Common myeloid progenitor, CD34-positive (primary cell): ENCODE measurements around the gene PRCD.

Experiments
- CTCF ChIA-PET: fragments of 350-600 bp; sonication (Branson Sonifier 250); formaldehyde crosslinking; loops from one replicate; lab custom pipeline; 2021; ENCODE audit warnings: antibody characterized with exemption; lab: Charles Lee
- POLR2A ChIA-PET: fragments of 350-600 bp; sonication (Branson Sonifier 250); formaldehyde crosslinking; loops from one replicate; lab custom pipeline; 2021; ENCODE audit warnings: antibody characterized with exemption; lab: Charles Lee
- DNase-seq, 3 donors: peaks; one replicate each; pipeline versions ENCODE4 v3.0.0 to v3.0.0-alpha.2; 2013
- H3K27ac ChIP-seq, 2 experiments: 1 replicate in 1 of 2; 2 replicates in 1 of 2; pipeline ENCODE4 v1.7.0; 2013; ENCODE audit warnings: inconsistent platforms in 2 of 2, low read length in 2 of 2, mild to moderate bottlenecking in 2 of 2, low read depth in 1 of 2, moderate library complexity in 1 of 2; ENCODE audit not compliant: severe bottlenecking in 2 of 2, insufficient read depth in 1 of 2, poor library complexity in 1 of 2
- H3K27me3 ChIP-seq, 5 experiments: replicated peaks in 2 of 5; 1 replicate in 3 of 5; 2 replicates in 2 of 5; pipeline versions ENCODE4 v1.6.1 to v1.7.0; 2013; ENCODE audit warnings: low read length in 4 of 5, mild to moderate bottlenecking in 2 of 5, moderate library complexity in 2 of 5, inconsistent platforms in 1 of 5; ENCODE audit not compliant: insufficient read depth in 5 of 5, control insufficient read depth in 4 of 5
- H3K36me3 ChIP-seq, 4 experiments: 1 replicate in 2 of 4; 2 replicates in 2 of 4; pipeline versions ENCODE4 v1.6.1 to v1.7.0; 2013; ENCODE audit warnings: low read length in 3 of 4, control low read depth in 1 of 4, mild to moderate bottlenecking in 1 of 4; ENCODE audit not compliant: control insufficient read depth in 4 of 4, insufficient read depth in 4 of 4
- H3K4me1 ChIP-seq, 4 experiments: 1 replicate in 3 of 4; 2 replicates in 1 of 4; pipeline versions ENCODE4 v1.6.1 to v1.7.1; 2013; ENCODE audit warnings: low read length in 3 of 4, mild to moderate bottlenecking in 3 of 4, control low read depth in 1 of 4, inconsistent platforms in 1 of 4, moderate library complexity in 1 of 4; ENCODE audit not compliant: control insufficient read depth in 4 of 4, insufficient read depth in 4 of 4; ENCODE audit errors: control extremely low read depth in 1 of 4
- H3K4me3 ChIP-seq, 7 experiments: 1 replicate in 4 of 7; 2 replicates in 3 of 7; pipeline versions ENCODE4 v1.5.1 to v1.7.0; 2013; ENCODE audit warnings: mild to moderate bottlenecking in 7 of 7, low read length in 6 of 7, moderate library complexity in 6 of 7, inconsistent platforms in 2 of 7, low read depth in 2 of 7, control low read depth in 1 of 7; ENCODE audit not compliant: insufficient read depth in 4 of 7, control insufficient read depth in 1 of 7; ENCODE audit errors: extremely low read depth in 1 of 7
- H3K9me3 ChIP-seq, 5 experiments: 1 replicate in 4 of 5; 2 replicates in 1 of 5; pipeline versions ENCODE4 v1.6.1 to v1.7.1; 2013; ENCODE audit warnings: low read length in 4 of 5, mild to moderate bottlenecking in 2 of 5, inconsistent platforms in 1 of 5, low read depth in 1 of 5, moderate library complexity in 1 of 5; ENCODE audit not compliant: control insufficient read depth in 4 of 5, insufficient read depth in 2 of 5; ENCODE audit errors: control extremely low read depth in 1 of 5
- WGBS: methylation state at CpG from one replicate; pipeline ENCODE4 v1.1.5; 2013; ENCODE audit not compliant: insufficient coverage; 5-methylcytosine and 5-hydroxymethylcytosine counted together

PRCD gene

GRCh38 chr17:76548378-76549214 lies 8.8 kb downstream of the PRCD start:
- DNase-seq, result no peak
- H3K27ac ChIP-seq, result no peak overlapping the region
- WGBS, result 91% methylated on average over 7 of the region's 9 CpGs
- no peaks in the 10 kb centered on the region for H3K27me3 ChIP-seq
- ChIA-PET POLR2A (no interaction called here), CTCF (interaction anchor here (0.8 to 6.4 kb wide), 7 partner anchors 8 to 76 kb away, joined by 3 to 63 read pairs (median 4); partner anchors contain the start of gene PRCD)
- no peaks in the 10 kb centered on the region for H3K36me3 ChIP-seq
- H3K4me1 ChIP-seq, result peaks cover 17 to 77% (median 73%) of the 10 kb centered on the region in 4 experiments
- no peak overlapping the region for H3K4me3 ChIP-seq
- H3K9me3 ChIP-seq, result no peaks in the 10 kb centered on the region

DNA sequence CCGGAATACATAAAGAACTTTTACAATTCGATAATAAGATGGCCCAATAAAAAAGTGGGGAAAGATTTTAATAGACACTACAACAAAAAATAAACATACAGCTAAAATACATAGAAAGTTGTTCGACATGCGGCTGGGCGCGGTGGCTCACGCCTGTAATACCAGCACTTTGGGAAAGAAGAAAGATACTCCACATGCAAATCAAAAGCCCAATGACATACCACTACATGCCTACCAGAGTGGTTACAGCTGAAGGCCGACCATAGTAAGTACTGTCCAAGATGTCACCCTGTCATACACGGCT lies 9.3 kb downstream of the PRCD start:
- DNase-seq, result no peak
- Histone ChIP-seq H3K4me1 (peaks cover 17 to 77% (median 73%) of the 10 kb centered on the region in 4 experiments), H3K27me3 (no peaks in the 10 kb centered on the region), H3K9me3 (no peaks in the 10 kb centered on the region), H3K27ac (no peak overlapping the region), H3K4me3 (no peak overlapping the region), H3K36me3 (no peaks in the 10 kb centered on the region)
- ChIA-PET POLR2A (no interaction called here), CTCF (interaction anchor here (1.0 to 6.4 kb wide), 6 partner anchors 9 to 75 kb away, joined by 3 to 63 read pairs (median 4); partner anchors contain the start of gene PRCD)
- WGBS, result 92% methylated on average over 2 of the region's 9 CpGs

GRCh38 chr17:76549539-76549938 lies 9.7 kb downstream of the PRCD start:
- H3K27me3 ChIP-seq, result no peaks in the 10 kb centered on the region

DNA sequence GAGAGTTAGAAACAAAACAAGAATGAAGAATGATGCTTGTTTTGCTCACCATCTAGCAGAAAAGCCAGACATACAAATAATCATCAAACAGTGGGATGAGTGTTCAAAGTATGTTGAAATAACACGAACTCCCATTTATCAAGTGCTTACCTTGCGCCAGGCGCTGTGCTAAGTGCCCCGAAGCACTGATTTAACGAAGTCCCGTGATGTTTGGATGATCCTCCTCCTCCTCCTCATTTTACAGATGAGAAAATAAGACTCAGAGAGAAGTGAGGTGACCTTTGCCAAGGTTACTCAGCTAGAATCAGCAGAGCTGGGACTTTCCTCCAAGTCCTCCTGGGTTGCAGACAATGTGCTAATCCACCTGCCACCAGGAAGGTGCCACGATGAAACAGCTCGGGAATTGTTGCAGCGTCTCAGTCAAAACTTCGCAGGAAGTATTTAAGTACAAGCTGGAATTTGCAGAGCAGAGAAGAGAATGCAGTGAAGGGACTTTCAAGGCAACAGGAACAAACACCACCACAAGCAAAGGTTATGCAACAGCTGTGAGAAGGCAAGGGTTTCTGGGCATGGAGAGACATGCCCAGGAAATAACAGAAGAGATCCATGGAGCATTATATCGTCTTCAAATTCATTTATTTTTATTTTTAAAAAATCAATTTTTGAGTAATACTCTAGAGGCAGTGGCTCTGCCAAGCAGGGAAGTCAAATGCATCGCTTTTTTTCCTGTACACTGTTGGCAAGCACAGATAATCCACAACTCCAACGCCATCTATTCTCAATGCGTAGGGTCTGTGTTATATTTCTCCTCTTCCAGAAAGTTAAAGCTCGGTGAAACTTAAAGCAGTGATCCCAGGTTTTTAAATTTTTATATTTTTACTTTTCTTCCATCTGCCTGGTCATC lies 11.1 kb downstream of the PRCD start:
- CTCF ChIA-PET, result interaction anchor here (1.0 to 6.4 kb wide), 11 partner anchors 9 to 84 kb away, joined by 3 to 63 read pairs (median 3); partner anchors contain the start of genes AANAT and PRCD
- peak in 2 of 3 donors; percentile 60 to 61 for DNase-seq
- H3K4me1 ChIP-seq, result peaks cover 17 to 67% (median 61%) of the 10 kb centered on the region in 4 experiments
- no peaks in the 10 kb centered on the region for H3K36me3 ChIP-seq
- no peaks in the 10 kb centered on the region for H3K27me3 ChIP-seq
- no peak overlapping the region for H3K27ac ChIP-seq
- POLR2A ChIA-PET, result interaction anchor here (0.7 to 0.9 kb wide), 2 partner anchors 10 to 73 kb away, joined by 3 to 4 read pairs; no protein-coding TSS in a partner anchor
- no peaks in the 10 kb centered on the region for H3K9me3 ChIP-seq
- H3K4me3 ChIP-seq, result peak overlapping the region in 1 of 7 experiments; percentile 2
- WGBS, result 92% methylated on average over 10 of the region's 15 CpGs

More at GRCh38 chr17:76549539-76549938, 9.7 kb downstream of the PRCD start:
- ChIA-PET CTCF (interaction anchor here (1.0 to 6.4 kb wide), 7 partner anchors 8 to 82 kb away, joined by 3 to 63 read pairs (median 4); partner anchors contain the start of genes AANAT and PRCD), POLR2A (no interaction called here)
- no peaks in the 10 kb centered on the region for H3K9me3 ChIP-seq
- no peak overlapping the region for H3K4me3 ChIP-seq
- no peak for DNase-seq
- 100% methylated on average over 5 of the region's 7 CpGs for WGBS
- peaks cover 17 to 77% (median 72%) of the 10 kb centered on the region in 4 experiments for H3K4me1 ChIP-seq
- H3K36me3 ChIP-seq, result no peaks in the 10 kb centered on the region
- H3K27ac ChIP-seq, result no peak overlapping the region

GRCh38 chr17:76551685-76552084 lies 11.8 kb downstream of the PRCD start:
- Histone ChIP-seq H3K4me3 (no peak overlapping the region), H3K9me3 (no peaks in the 10 kb centered on the region), H3K27ac (no peak overlapping the region), H3K4me1 (peaks cover 17 to 63% (median 57%) of the 10 kb centered on the region in 4 experiments), H3K36me3 (no peaks in the 10 kb centered on the region), H3K27me3 (no peaks in the 10 kb centered on the region)
- 100% methylated on average over 1 of the region's 4 CpGs for WGBS
- CTCF ChIA-PET, result interaction anchor here (1.0 to 6.4 kb wide), 10 partner anchors 8 to 84 kb away, joined by 3 to 63 read pairs (median 3); partner anchors contain the start of genes AANAT and PRCD
- POLR2A ChIA-PET, result interaction anchor here (0.9 kb wide), 1 partner anchor 11 kb away, joined by 4 read pairs; no protein-coding TSS in a partner anchor
- no peak for DNase-seq

DNA sequence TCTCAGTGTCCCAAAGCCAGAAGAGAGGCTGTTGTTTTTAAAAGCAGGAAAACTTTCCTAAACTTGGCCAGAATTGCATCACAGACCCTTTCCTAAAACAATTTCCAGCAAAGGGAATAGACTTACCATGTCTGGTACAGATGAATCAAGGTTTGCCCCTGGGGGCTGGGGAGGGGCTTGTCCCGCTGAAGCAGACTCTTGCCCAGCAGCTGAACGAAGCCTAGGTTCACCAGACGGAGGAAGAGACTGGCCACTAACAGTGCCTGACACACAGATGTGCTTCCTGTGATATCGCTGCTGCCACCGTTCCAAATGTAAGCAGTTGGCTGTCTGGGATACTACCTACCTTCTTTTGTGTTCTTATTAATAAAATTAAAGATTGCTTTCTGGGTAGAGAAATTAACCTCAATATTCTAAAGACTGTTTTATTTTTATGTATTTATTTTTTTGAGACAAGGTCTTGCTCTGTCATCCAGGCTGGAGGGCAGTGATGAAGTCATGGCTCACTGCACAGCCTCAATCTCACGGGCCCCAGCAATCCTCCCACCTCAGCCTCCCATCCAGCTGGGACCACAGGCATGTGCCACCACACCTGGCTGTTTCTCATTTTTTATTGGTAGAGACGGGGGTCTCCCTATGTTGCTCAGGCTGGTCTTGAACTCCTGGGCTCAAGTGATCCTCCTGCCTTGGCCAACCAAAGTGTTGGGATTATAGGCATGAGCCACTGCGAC lies 13.5 kb downstream of the PRCD start:
- Histone ChIP-seq H3K4me1 (peaks cover 14 to 60% (median 52%) of the 10 kb centered on the region in 4 experiments), H3K9me3 (no peaks in the 10 kb centered on the region), H3K36me3 (no peaks in the 10 kb centered on the region), H3K4me3 (peak overlapping the region in 2 of 7 experiments; percentile 3 to 23), H3K27ac (peak overlapping the region in 1 of 2 experiments; percentile 54), H3K27me3 (no peaks in the 10 kb centered on the region)
- WGBS, result 64% methylated on average over 4 of the region's 8 CpGs
- ChIA-PET CTCF (interaction anchor here (1.2 to 6.4 kb wide), 5 partner anchors 8 to 71 kb away, joined by 3 to 63 read pairs (median 4); partner anchors contain the start of gene PRCD), POLR2A (interaction anchor here (1.2 kb wide), 1 partner anchor 13 kb away, joined by 3 read pairs; no protein-coding TSS in a partner anchor)
- peak; percentile 66 to 96 (median 94) for DNase-seq
